PC-9 (cell line): Measurements from ENCODE around the gene FOXG1. TPM values are rescaled to one million over a fixed set of nuclear protein-coding genes. Genes with fewer than 3 reads are reported as not detected.

ENCODE experiments used
- BruUV-seq: library from RNA; stranded (reverse); fragments of 400-500 nt; replicated peaks from 2 replicates; lab custom pipeline; 2021; lab: Mats Ljungman, UMichigan
- CTCF ChIA-PET: fragments of 300-600 bp; sonication (Branson Sonifier 250); formaldehyde crosslinking; loops from one replicate; lab custom pipeline; 2022; ENCODE audit warnings: antibody characterized with exemption; lab: Charles Lee
- POLR2A ChIA-PET: fragments of 300-600 bp; sonication (Branson Sonifier 250); formaldehyde crosslinking; loops from one replicate; lab custom pipeline; 2022; ENCODE audit warnings: antibody characterized with exemption; ENCODE audit not compliant: unreplicated experiment; lab: Charles Lee
- DNase-seq, 2 experiments: peaks; one replicate each; pipeline versions ENCODE4 v3.0.0 to v3.0.0-alpha.2; 2015 to 2022; ENCODE audit warnings: mixed read lengths in 1 of 2
- H2AFZ ChIP-seq: fragments of 200-600 bp; sonication (generic); 2 replicates; pipeline ENCODE4 v1.8.1; 2017; ENCODE audit warnings: antibody characterized with exemption
- H3F3A ChIP-seq: fragments of 200-600 bp; sonication (generic); 2 replicates; pipeline ENCODE4 v1.8.1; 2017; ENCODE audit warnings: antibody characterized with exemption, mild to moderate bottlenecking, low read depth; ENCODE audit not compliant: insufficient read depth
- H3K27ac ChIP-seq: fragments of 200-600 bp; sonication (generic); 2 replicates; pipeline ENCODE4 v1.6.1; 2016; ENCODE audit warnings: mixed run types
- H3K27me3 ChIP-seq: fragments of 200-600 bp; sonication (generic); 2 replicates; pipeline ENCODE4 v1.6.1; 2016; ENCODE audit warnings: low read depth, mixed run types; ENCODE audit not compliant: insufficient read depth
- H3K36me3 ChIP-seq: fragments of 200-600 bp; sonication (generic); 2 replicates; pipeline ENCODE4 v1.6.1; 2016; ENCODE audit warnings: low read depth, mixed run types
- H3K4me1 ChIP-seq: fragments of 200-600 bp; sonication (generic); replicated peaks from 2 replicates; pipeline ENCODE4 v1.6.1; 2016; ENCODE audit warnings: mixed run types; ENCODE audit not compliant: insufficient read depth
- H3K4me2 ChIP-seq: fragments of 200-600 bp; sonication (generic); 2 replicates; pipeline ENCODE4 v1.6.1; 2017; ENCODE audit warnings: mixed run types
- H3K4me3 ChIP-seq: fragments of 200-600 bp; sonication (generic); 2 replicates; pipeline ENCODE4 v1.6.1; 2016; ENCODE audit warnings: mixed run types
- H3K79me2 ChIP-seq: fragments of 200-600 bp; sonication (generic); 2 replicates; pipeline ENCODE4 v1.6.1; 2017; ENCODE audit warnings: low read depth, mixed run types
- H3K9me2 ChIP-seq: fragments of 200-600 bp; sonication (generic); 2 replicates; pipeline ENCODE4 v1.8.1; 2017; ENCODE audit warnings: mild to moderate bottlenecking; ENCODE audit not compliant: insufficient read depth
- H3K9me3 ChIP-seq: fragments of 200-600 bp; sonication (generic); 2 replicates; pipeline ENCODE4 v1.8.1; 2016; ENCODE audit warnings: low read depth; ENCODE audit not compliant: insufficient read depth
- H4K20me1 ChIP-seq: fragments of 200-600 bp; sonication (generic); 2 replicates; pipeline ENCODE4 v1.8.1; 2017; ENCODE audit not compliant: insufficient read depth
- CTCF ChIP-seq: fragments of 200-600 bp; sonication (generic); conservative IDR thresholded peaks from 2 replicates; pipeline ENCODE4 v1.6.1; 2017; ENCODE audit warnings: mixed run types, antibody characterized with exemption, mild to moderate bottlenecking, moderate library complexity
- EZH2 ChIP-seq: fragments of 200-600 bp; sonication (generic); IDR thresholded peaks from 2 replicates; pipeline ENCODE4 v1.8.0; 2017; ENCODE audit warnings: antibody characterized with exemption, low read depth
- intact Hi-C: fragments of 100-400 bp; cut with micrococcal nuclease; formaldehyde crosslinking; loops from one replicate; pipeline ENCODE4 v1.10.0; 2022; ENCODE audit not compliant: unreplicated experiment
- total RNA-seq: library from RNA; stranded (reverse); gene quantifications from 2 replicates; pipeline ENCODE4 v1.2.3, GENCODE V29; 2021

FOXG1 gene
- total RNA-seq, 1 experiment from 2014 or later = not detected

DNA sequence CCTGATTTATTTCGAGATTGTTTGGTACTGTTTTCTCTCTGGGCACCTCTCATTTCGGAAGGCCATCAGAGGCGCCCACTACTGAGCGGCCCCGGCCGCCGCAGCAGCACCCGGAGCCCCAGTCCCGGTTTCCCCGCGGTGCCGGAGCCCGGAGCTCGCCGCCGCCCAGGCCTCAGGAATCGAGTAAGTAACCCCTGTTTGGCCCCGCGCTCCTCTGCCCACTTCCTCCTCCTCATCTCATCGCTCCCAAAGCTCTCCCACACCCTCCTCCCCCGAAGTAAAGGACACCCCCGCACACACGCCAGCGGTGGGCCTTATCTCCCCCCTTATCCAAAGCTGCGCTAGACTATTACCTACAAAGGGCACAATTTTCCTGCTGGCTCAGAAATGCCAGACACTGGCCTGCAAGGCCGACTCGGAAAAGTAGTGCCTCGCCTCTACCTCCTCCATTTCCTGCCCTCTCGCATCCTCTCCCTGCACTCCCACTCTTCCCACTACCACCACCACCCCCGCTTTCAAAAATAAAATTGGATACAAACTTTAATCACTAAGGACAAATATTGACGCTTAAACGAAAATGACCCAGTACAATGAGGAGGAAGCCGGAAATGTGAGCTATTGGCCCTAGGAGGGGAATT, 637 bp upstream of the FOXG1 start:
- CTCF ChIA-PET = no interaction called here
- Histone ChIP-seq H3F3A (no peaks in the 10 kb centered on the region), H3K36me3 (no peaks in the 10 kb centered on the region), H4K20me1 (no peaks in the 10 kb centered on the region), H3K4me1 (no peaks in the 10 kb centered on the region), H3K27me3 (no peaks in the 10 kb centered on the region), H3K79me2 (no peaks in the 10 kb centered on the region), H3K27ac (no peak overlapping the region), H3K9me3 (no peaks in the 10 kb centered on the region), H3K9me2 (no peaks in the 10 kb centered on the region), H2AFZ (no peak overlapping the region), H3K4me3 (no peak overlapping the region), H3K4me2 (no peak overlapping the region)
- DNase-seq = no peak
- BruUV-seq = no TSS peak
- no peak for TF ChIP-seq CTCF
- TF ChIP-seq EZH2 = no peak
- intact Hi-C loops = no loop called here
- POLR2A ChIA-PET = no interaction called here

DNA sequence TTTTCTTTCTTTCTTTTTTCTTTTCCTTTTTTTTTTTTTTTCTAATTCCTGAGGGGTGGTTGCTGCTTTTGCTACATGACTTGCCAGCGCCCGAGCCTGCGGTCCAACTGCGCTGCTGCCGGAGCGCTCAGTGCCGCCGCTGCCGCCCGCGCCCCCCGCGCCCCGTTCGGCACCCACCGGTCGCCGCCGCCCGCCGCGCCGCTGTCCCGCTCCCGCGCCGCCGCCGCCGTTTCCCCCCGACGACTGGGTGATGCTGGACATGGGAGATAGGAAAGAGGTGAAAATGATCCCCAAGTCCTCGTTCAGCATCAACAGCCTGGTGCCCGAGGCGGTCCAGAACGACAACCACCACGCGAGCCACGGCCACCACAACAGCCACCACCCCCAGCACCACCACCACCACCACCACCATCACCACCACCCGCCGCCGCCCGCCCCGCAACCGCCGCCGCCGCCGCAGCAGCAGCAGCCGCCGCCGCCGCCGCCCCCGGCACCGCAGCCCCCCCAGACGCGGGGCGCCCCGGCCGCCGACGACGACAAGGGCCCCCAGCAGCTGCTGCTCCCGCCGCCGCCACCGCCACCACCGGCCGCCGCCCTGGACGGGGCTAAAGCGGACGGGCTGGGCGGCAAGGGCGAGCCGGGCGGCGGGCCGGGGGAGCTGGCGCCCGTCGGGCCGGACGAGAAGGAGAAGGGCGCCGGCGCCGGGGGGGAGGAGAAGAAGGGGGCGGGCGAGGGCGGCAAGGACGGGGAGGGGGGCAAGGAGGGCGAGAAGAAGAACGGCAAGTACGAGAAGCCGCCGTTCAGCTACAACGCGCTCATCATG, 654 bp downstream of the FOXG1 start:
- no peaks in the 10 kb centered on the region for H3K36me3 ChIP-seq
- no peaks in the 10 kb centered on the region for H3K9me2 ChIP-seq
- ChIA-PET CTCF (no interaction called here), POLR2A (no interaction called here)
- no peaks in the 10 kb centered on the region for H4K20me1 ChIP-seq
- H3K27me3 ChIP-seq = no peaks in the 10 kb centered on the region
- no peak overlapping the region for H3K27ac ChIP-seq
- BruUV-seq = no TSS peak
- H3K9me3 ChIP-seq = no peaks in the 10 kb centered on the region
- no peaks in the 10 kb centered on the region for H3F3A ChIP-seq
- no peak for TF ChIP-seq CTCF
- TF ChIP-seq EZH2 = no peak
- H3K79me2 ChIP-seq = no peaks in the 10 kb centered on the region
- H3K4me3 ChIP-seq = no peak overlapping the region
- no peak overlapping the region for H2AFZ ChIP-seq
- H3K4me1 ChIP-seq = no peaks in the 10 kb centered on the region
- intact Hi-C loops = no loop called here
- no peak for DNase-seq
- H3K4me2 ChIP-seq = no peak overlapping the region

DNA sequence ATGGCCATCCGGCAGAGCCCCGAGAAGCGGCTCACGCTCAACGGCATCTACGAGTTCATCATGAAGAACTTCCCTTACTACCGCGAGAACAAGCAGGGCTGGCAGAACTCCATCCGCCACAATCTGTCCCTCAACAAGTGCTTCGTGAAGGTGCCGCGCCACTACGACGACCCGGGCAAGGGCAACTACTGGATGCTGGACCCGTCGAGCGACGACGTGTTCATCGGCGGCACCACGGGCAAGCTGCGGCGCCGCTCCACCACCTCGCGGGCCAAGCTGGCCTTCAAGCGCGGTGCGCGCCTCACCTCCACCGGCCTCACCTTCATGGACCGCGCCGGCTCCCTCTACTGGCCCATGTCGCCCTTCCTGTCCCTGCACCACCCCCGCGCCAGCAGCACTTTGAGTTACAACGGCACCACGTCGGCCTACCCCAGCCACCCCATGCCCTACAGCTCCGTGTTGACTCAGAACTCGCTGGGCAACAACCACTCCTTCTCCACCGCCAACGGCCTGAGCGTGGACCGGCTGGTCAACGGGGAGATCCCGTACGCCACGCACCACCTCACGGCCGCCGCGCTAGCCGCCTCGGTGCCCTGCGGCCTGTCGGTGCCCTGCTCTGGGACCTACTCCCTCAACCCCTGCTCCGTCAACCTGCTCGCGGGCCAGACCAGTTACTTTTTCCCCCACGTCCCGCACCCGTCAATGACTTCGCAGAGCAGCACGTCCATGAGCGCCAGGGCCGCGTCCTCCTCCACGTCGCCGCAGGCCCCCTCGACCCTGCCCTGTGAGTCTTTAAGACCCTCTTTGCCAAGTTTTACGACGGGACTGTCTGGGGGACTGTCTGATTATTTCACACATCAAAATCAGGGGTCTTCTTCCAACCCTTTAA, 1.5 kb downstream of the FOXG1 start:
- CTCF ChIA-PET = no interaction called here
- H4K20me1 ChIP-seq = no peaks in the 10 kb centered on the region
- no TSS peak for BruUV-seq

More for the DNA sequence above, 1.5 kb downstream of the FOXG1 start:
- H3K36me3 ChIP-seq = no peaks in the 10 kb centered on the region
- no peaks in the 10 kb centered on the region for H3K9me3 ChIP-seq
- no peak overlapping the region for H2AFZ ChIP-seq
- H3K79me2 ChIP-seq = no peaks in the 10 kb centered on the region
- POLR2A ChIA-PET = no interaction called here
- intact Hi-C loops = no loop called here
- H3K27ac ChIP-seq = no peak overlapping the region
- no peaks in the 10 kb centered on the region for H3K4me1 ChIP-seq
- no peaks in the 10 kb centered on the region for H3F3A ChIP-seq
- no peaks in the 10 kb centered on the region for H3K27me3 ChIP-seq
- TF ChIP-seq CTCF = no peak
- no peak for TF ChIP-seq EZH2
- H3K4me2 ChIP-seq = no peak overlapping the region
- H3K9me2 ChIP-seq = no peaks in the 10 kb centered on the region
- no peak for DNase-seq
- no peak overlapping the region for H3K4me3 ChIP-seq
